ENCODE results near the gene TMEM156. TPM values are rescaled to one million over a fixed set of nuclear protein-coding genes. Genes with fewer than 3 reads are reported as not detected.

The TMEM156 gene
- total and polyA plus RNA-seq, 4 donors = 0.72 to 2.5 (median 0.98) TPM

DNA sequence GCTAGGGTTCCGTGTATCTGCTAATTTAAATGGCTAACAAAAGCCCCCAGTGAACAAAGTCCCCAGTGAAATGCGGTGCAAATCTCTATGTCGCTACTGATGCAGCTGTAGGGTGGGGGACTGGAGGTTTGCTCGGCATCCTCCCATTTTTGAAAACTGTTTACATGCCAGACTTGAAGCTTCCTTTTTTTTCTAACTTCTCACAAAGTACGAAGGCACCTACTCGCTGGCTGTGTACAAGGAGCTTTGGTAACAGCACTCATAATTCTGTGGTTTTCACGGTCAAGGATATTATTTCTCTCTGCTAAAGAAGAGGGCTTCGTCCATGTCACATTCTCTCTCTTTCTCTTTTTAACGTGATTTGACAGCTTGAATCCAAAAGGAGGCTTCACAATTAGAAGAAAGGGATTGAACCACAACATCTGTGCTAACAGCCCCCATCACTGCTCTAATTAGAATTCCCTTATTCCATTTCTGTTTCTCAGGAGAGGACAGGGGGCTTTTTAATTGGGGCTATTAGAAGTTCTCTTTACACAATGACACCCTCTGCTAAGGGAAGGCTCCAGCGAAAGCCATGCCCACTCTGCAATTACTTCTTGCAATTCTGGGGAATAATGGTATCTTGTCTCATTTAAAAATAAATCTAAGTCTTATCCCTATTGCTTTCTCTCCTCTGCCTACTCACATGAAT, 46.7 kb downstream of the TMEM156 start:
- no peaks in the 10 kb centered on the region for H3K27me3 ChIP-seq (ENCODE audit: control insufficient read depth, insufficient read depth, low read length)
- 31% methylated on average over 6 of the region's 10 CpGs for WGBS (ENCODE audit: insufficient coverage)

DNA sequence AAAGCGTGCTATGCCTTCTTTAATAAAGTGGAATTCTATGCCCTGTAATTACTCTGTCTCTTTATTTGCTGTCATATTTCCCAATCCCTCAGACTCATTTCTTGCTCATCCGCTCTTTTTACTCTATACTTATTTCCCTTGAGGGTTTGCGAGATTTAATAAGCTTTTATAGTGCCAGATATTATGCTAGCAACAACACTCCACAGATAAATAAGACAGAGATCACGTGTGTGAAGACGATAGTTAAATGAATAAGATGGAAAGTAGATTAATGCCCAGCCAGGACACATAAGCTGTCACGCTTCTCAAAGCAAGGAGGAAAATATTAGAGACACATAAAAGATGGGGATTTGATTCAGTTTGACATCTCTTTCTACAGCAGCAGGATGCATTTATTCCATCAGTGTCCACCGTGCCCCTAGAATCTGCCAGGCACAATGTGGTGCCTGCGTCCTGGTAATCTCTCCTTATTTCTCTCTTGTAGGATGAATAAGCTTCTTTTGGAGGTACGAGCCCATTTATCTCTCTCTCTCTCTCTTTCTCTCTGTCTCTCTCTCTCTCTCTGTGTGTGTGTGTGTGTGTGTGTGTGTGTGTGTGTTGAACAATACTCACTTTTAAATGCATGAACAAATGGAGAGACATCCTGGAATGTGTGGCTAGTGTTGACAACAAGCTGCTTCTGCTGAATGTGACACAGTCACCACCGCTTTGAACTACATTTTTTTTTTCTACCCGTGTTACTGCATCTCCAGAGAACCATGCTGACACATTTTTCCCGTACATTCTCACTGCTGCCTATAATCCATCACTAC, 48.2 kb downstream of the TMEM156 start:
- H3K4me3 ChIP-seq (ENCODE audit: low read depth, low read length) = no peak overlapping the region
- H3K27me3 ChIP-seq (ENCODE audit: control insufficient read depth, insufficient read depth, low read length) = no peaks in the 10 kb centered on the region

More for the DNA sequence above, 46.7 kb downstream of the TMEM156 start:
- Histone ChIP-seq H3K9me3 (ENCODE audit: control insufficient read depth, insufficient read depth, low read length) (no peaks in the 10 kb centered on the region), H3K36me3 (ENCODE audit: control insufficient read depth, insufficient read depth, low read length) (no peaks in the 10 kb centered on the region), H3K4me1 (ENCODE audit: control insufficient read depth, insufficient read depth, low read length) (no peaks in the 10 kb centered on the region), H3K27ac (ENCODE audit: low read depth, low read length) (no peak overlapping the region), H3K4me3 (ENCODE audit: low read depth, low read length) (no peak overlapping the region)
- peak in 2 of 6 donors; percentile 19 to 31 for DNase-seq (ENCODE audit: low read depth in 4 of 6, low spot score in 6 of 6)

DNA sequence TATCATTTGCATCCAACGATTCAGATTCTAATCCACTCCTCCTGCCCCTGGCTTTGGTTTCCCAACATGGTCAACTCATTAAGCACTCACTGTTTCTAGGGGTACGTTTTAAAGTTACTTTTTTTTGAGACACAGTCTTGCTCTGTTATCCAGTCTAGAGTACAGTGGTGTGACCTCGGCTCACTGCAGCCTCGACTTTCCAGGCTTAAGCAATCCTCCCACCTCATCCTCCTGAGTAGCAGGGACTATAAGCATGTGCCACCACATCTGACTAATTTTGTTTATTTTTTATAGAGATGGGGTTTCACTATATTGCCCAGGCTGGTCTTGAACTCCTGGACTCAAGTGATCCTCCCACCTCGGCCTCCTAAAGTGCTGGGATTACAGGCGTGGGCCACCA, 48.9 kb downstream of the TMEM156 start:
- no peaks in the 10 kb centered on the region for H3K9me3 ChIP-seq (ENCODE audit: control insufficient read depth, insufficient read depth, low read length)
- H3K27ac ChIP-seq (ENCODE audit: low read depth, low read length) = no peak overlapping the region
- no peaks in the 10 kb centered on the region for H3K4me1 ChIP-seq (ENCODE audit: control insufficient read depth, insufficient read depth, low read length)
- H3K27me3 ChIP-seq (ENCODE audit: control insufficient read depth, insufficient read depth, low read length) = no peaks in the 10 kb centered on the region
- DNase-seq (ENCODE audit: low read depth in 4 of 6, low spot score in 6 of 6) = no peak
- 76% methylated on average over 2 of the region's 6 CpGs for WGBS (ENCODE audit: insufficient coverage)
- no peaks in the 10 kb centered on the region for H3K36me3 ChIP-seq (ENCODE audit: control insufficient read depth, insufficient read depth, low read length)
- H3K4me3 ChIP-seq (ENCODE audit: low read depth, low read length) = no peak overlapping the region

More for the DNA sequence above, 48.2 kb downstream of the TMEM156 start:
- no peaks in the 10 kb centered on the region for H3K4me1 ChIP-seq (ENCODE audit: control insufficient read depth, insufficient read depth, low read length)
- H3K27ac ChIP-seq (ENCODE audit: low read depth, low read length) = peak overlapping the region; percentile 11
- H3K9me3 ChIP-seq (ENCODE audit: control insufficient read depth, insufficient read depth, low read length) = no peaks in the 10 kb centered on the region
- no CpG with 5 or more reads among the region's 12 CpGs for WGBS (ENCODE audit: insufficient coverage)
- DNase-seq (ENCODE audit: low read depth in 4 of 6, low spot score in 6 of 6) = peak in 4 of 6 donors; percentile 43 to 97 (median 55)
- H3K36me3 ChIP-seq (ENCODE audit: control insufficient read depth, insufficient read depth, low read length) = no peaks in the 10 kb centered on the region

DNA sequence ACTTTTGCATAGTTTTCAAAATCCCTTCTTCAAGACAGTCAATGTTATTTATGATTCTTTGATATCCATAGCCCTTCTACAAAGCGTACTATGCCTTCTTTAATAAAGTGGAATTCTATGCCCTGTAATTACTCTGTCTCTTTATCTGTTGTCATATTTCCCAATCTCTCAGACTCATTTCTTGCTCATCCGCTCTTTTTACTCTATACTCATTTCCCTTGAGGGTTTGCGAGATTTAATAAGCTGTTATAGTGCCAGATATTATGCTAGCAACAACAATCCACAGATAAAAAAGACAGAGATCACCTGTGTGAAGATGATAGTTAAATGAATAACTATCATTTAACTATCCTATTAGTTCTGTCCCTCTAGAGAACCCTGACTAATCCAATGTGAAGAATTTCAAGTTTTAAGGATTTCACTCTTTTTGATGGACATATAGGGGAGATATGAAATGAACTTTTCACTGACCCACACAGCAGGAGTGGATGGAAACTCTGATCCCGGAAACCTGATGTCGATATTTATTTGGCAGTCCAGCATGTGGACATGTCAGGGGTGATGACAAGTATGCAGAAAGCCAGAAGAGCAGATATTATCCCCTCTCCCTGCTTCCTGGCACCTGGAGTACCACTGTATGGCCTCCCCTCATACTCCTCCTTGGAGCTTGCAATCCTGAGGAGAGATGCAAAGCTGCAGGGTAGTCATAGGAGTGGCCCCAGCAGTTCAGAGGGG, 49.7 kb downstream of the TMEM156 start:
- H3K27me3 ChIP-seq (ENCODE audit: control insufficient read depth, insufficient read depth, low read length) = no peaks in the 10 kb centered on the region
- H3K9me3 ChIP-seq (ENCODE audit: control insufficient read depth, insufficient read depth, low read length) = no peaks in the 10 kb centered on the region
- no peaks in the 10 kb centered on the region for H3K36me3 ChIP-seq (ENCODE audit: control insufficient read depth, insufficient read depth, low read length)
- H3K4me1 ChIP-seq (ENCODE audit: control insufficient read depth, insufficient read depth, low read length) = no peaks in the 10 kb centered on the region
- peak in 1 of 6 donors; percentile 54 for DNase-seq (ENCODE audit: low read depth in 4 of 6, low spot score in 6 of 6)
- no peak overlapping the region for H3K27ac ChIP-seq (ENCODE audit: low read depth, low read length)
- no peak overlapping the region for H3K4me3 ChIP-seq (ENCODE audit: low read depth, low read length)
- WGBS (ENCODE audit: insufficient coverage) = 80% methylated on average over 1 of the region's 5 CpGs

DNA sequence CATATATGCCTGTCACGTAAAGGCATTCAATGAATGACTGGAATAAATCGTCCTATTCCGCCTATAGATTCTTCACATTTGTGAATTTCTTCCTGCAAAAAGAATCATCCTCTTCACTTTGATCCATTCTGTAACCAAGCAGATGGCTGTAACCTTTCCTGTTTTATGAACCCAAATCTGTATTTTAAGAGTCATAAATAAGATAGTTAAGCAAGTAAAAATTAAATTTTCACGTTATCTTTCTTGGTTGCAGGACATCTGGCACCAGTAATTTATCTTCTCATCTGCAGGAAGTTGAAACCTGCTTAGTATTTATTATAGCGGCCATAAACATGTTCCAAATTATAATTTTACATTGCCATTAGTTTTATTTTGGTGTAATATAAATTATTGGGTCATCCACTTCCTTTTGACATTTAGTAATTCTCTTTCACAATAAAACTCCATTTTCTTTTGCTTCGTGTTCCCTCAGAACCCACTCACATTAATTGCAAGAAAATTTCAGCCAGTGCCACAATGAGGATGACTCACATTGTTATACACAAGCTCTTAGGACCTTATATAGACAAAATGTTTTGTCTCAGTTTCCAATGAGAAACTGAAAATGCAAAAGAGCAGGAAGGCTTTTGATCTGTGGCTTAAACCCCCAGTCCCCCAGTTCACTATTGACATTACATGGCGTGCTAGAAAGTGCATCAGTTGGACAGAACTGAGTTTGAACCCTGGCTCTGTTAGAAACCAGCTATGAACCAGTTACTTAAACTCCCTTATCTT, 51.1 kb downstream of the TMEM156 start:
- WGBS (ENCODE audit: insufficient coverage) = 86% methylated on average over 3 of the region's 7 CpGs
- H3K27me3 ChIP-seq (ENCODE audit: control insufficient read depth, insufficient read depth, low read length) = no peaks in the 10 kb centered on the region
- no peak overlapping the region for H3K4me3 ChIP-seq (ENCODE audit: low read depth, low read length)
- H3K27ac ChIP-seq (ENCODE audit: low read depth, low read length) = no peak overlapping the region
- H3K36me3 ChIP-seq (ENCODE audit: control insufficient read depth, insufficient read depth, low read length) = no peaks in the 10 kb centered on the region
- no peaks in the 10 kb centered on the region for H3K9me3 ChIP-seq (ENCODE audit: control insufficient read depth, insufficient read depth, low read length)
- H3K4me1 ChIP-seq (ENCODE audit: control insufficient read depth, insufficient read depth, low read length) = no peaks in the 10 kb centered on the region
- DNase-seq (ENCODE audit: low read depth in 4 of 6, low spot score in 6 of 6) = no peak

DNA sequence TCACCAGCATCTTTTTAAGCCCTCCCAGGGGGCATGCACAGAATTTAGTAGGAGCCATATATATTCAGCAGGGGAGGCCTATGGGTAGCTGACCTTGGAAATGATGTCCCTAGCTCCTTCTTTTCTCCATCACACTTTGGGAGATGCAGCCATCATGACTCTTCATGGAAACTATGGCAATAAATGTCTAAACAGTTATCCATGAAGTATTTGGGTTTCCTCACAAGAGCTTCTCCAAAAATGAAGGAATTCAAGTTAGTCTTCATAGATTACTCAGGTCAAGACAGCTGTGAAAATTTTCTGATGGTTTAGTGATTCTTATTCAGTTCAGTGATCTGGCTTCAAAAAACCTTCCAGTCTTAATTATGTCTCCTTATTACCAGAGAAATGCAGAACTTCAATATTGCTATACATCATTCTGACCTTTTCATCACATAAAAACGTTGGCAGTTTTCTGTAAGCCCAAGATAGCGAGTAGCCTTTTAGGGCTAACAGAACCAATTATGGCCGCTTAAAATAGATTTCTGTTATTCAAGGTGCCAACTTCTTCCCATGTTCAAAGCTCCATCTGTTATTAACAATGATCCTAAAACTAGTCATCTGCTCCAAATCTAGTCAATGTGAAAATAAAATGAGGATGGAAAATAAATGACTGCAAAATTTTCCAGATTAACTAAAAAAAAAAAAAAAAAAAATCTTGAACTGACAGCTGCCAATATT, 52.5 kb downstream of the TMEM156 start:
- no peak for DNase-seq (ENCODE audit: low read depth in 4 of 6, low spot score in 6 of 6)
- Histone ChIP-seq H3K27ac (ENCODE audit: low read depth, low read length) (no peak overlapping the region), H3K9me3 (ENCODE audit: control insufficient read depth, insufficient read depth, low read length) (no peaks in the 10 kb centered on the region), H3K36me3 (ENCODE audit: control insufficient read depth, insufficient read depth, low read length) (no peaks in the 10 kb centered on the region), H3K27me3 (ENCODE audit: control insufficient read depth, insufficient read depth, low read length) (no peaks in the 10 kb centered on the region), H3K4me3 (ENCODE audit: low read depth, low read length) (no peak overlapping the region), H3K4me1 (ENCODE audit: control insufficient read depth, insufficient read depth, low read length) (no peaks in the 10 kb centered on the region)
- 83% methylated on average over 3 of the region's 3 CpGs for WGBS (ENCODE audit: insufficient coverage)

DNA sequence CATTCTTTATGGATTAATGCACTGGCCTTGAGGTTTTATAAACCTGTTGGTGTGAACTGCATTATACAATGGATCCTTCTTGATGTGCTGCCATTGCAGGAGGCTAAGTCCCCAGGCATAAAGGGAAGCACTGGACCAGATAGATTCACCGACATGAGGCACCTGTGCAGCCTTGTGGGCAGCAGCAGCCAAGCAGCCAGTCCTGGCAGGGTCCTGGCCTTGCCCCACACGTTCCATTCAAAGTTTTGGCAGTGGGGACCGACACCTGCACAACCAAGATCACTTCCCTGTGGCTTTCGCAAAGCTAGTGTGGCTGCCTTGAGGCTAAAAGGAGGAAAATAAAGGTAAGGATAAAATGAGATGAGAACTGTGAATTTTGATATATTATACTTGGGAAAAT, 53.1 kb downstream of the TMEM156 start:
- H3K27me3 ChIP-seq (ENCODE audit: control insufficient read depth, insufficient read depth, low read length) = no peaks in the 10 kb centered on the region
- H3K27ac ChIP-seq (ENCODE audit: low read depth, low read length) = no peak overlapping the region
- WGBS (ENCODE audit: insufficient coverage) = 64% methylated on average over 2 of the region's 4 CpGs
- DNase-seq (ENCODE audit: low read depth in 4 of 6, low spot score in 6 of 6) = no peak
- no peaks in the 10 kb centered on the region for H3K36me3 ChIP-seq (ENCODE audit: control insufficient read depth, insufficient read depth, low read length)
- H3K9me3 ChIP-seq (ENCODE audit: control insufficient read depth, insufficient read depth, low read length) = no peaks in the 10 kb centered on the region
- H3K4me3 ChIP-seq (ENCODE audit: low read depth, low read length) = no peak overlapping the region
- no peaks in the 10 kb centered on the region for H3K4me1 ChIP-seq (ENCODE audit: control insufficient read depth, insufficient read depth, low read length)

DNA sequence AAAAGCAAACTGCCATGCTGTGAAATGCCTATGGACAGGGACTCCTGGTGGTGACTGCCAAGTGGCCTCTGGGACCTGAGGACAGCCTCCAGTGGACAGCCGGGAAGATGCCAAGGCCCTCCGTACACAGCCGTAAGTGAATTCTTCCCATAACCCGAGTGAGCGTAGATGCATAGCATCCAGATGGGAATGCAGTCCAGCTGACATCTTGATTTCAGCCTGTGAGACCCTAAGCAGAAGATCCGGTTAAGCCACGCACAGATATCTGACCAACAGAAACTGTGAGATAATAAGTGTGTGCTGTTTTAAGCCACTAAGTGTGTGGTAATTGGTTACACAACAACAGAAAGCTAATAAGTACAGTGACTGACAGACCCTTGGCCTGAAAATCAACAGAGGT, 55.9 kb downstream of the TMEM156 start:
- no peaks in the 10 kb centered on the region for H3K4me1 ChIP-seq (ENCODE audit: control insufficient read depth, insufficient read depth, low read length)

More for the DNA sequence above, 55.9 kb downstream of the TMEM156 start:
- Histone ChIP-seq H3K27me3 (ENCODE audit: control insufficient read depth, insufficient read depth, low read length) (no peaks in the 10 kb centered on the region), H3K36me3 (ENCODE audit: control insufficient read depth, insufficient read depth, low read length) (no peaks in the 10 kb centered on the region), H3K9me3 (ENCODE audit: control insufficient read depth, insufficient read depth, low read length) (no peaks in the 10 kb centered on the region), H3K4me3 (ENCODE audit: low read depth, low read length) (no peak overlapping the region), H3K27ac (ENCODE audit: low read depth, low read length) (no peak overlapping the region)
- WGBS (ENCODE audit: insufficient coverage) = 94% methylated on average over 7 of the region's 7 CpGs
- no peak for DNase-seq (ENCODE audit: low read depth in 4 of 6, low spot score in 6 of 6)
